K562 (cell line): Measurements from ENCODE around the gene OR13J1. TPM values are rescaled to one million over a fixed set of nuclear protein-coding genes. Genes with fewer than 3 reads are reported as not detected.

Experiments used
- ATAC-seq: fragments of 200-7000 bp; cut with Tn5 transposase; 3 replicates; pipeline ENCODE4 v1.9.1; 2020; ENCODE audit warnings: moderate library complexity
- BruUV-seq: library from RNA; stranded (reverse); fragments of 400-500 nt; replicated peaks from 2 replicates; lab custom pipeline; 2021; lab: Mats Ljungman, UMichigan
- CTCF ChIA-PET: fragments of 300-600 bp; formaldehyde crosslinking; extraction: SDS; loops from one replicate; lab custom pipeline; 2021; ENCODE audit warnings: low intra/inter-chr PET ratio; lab: Yijun Ruan, JAX
- POLR2A ChIA-PET: fragments of 300-600, 350-650 bp; sonication (Branson Sonifier 250); formaldehyde crosslinking; extraction: SDS; loops from one replicate; lab custom pipeline; 2021; ENCODE audit warnings: antibody characterized with exemption, inconsistent platforms; lab: Yijun Ruan, JAX
- DNase-seq, 4 experiments: peaks; one replicate each; pipeline versions ENCODE4 v3.0.0 to v3.0.0-alpha.2; 2011 to 2018; ENCODE audit warnings: low spot score in 3 of 4, mixed read lengths in 3 of 4; ENCODE audit errors: extremely low read depth in 1 of 4
- FAIRE-seq: peaks from 2 replicates; lab custom pipeline; 2011; peaks lifted over from hg19 to GRCh38; lab: Jason Lieb, UNC
- H2AFZ ChIP-seq: 2 replicates; pipeline ENCODE4 v1.6.0; 2011; ENCODE audit warnings: low read depth, low read length, control low read depth, inconsistent platforms
- H3K27ac ChIP-seq: fragments of 200-600 bp; 3 replicates; pipeline ENCODE4 v1.8.0; 2011; ENCODE audit warnings: low read depth, mild to moderate bottlenecking, control low read depth, inconsistent platforms, low read length, moderate library complexity, mixed read lengths; ENCODE audit errors: extremely low read depth
- H3K27me3 ChIP-seq, 2 experiments: fragments of 300-600 bp in 1 of 2; 2 replicates in 1 of 2; 3 replicates in 1 of 2; pipeline versions ENCODE4 v1.6.0 to v1.8.0; 2011; ENCODE audit warnings: inconsistent platforms in 2 of 2, low read length in 2 of 2, mild to moderate bottlenecking in 1 of 2, mixed read lengths in 1 of 2, moderate library complexity in 1 of 2; ENCODE audit not compliant: control insufficient read depth in 2 of 2, insufficient read depth in 2 of 2
- H3K36me3 ChIP-seq: fragments of 300-600 bp; 3 replicates; pipeline ENCODE4 v1.8.0; 2011; ENCODE audit warnings: mild to moderate bottlenecking, low read length, inconsistent platforms; ENCODE audit not compliant: control insufficient read depth, insufficient read depth
- H3K4me1 ChIP-seq, 2 experiments: fragments of 200-600 bp in 1 of 2; replicated peaks in 1 of 2; 2 replicates in 1 of 2; 3 replicates in 1 of 2; pipeline versions ENCODE4 v1.5.1 to v1.8.0; 2011; ENCODE audit warnings: inconsistent platforms in 2 of 2, low read length in 2 of 2, mild to moderate bottlenecking in 1 of 2, mixed read lengths in 1 of 2, moderate library complexity in 1 of 2; ENCODE audit not compliant: control insufficient read depth in 2 of 2, insufficient read depth in 2 of 2
- H3K4me2 ChIP-seq: 2 replicates; pipeline ENCODE4 v1.6.1; 2011; ENCODE audit warnings: low read length, control low read depth, inconsistent platforms, mixed read lengths; ENCODE audit not compliant: insufficient read depth
- H3K4me3 ChIP-seq: fragments of 200-600 bp; sonication (generic), shearing (Covaris generic); 2 replicates; pipeline ENCODE4 v1.5.1; 2016; ENCODE audit warnings: control low read depth, inconsistent platforms
- H3K79me2 ChIP-seq: fragments of 200-600 bp; 3 replicates; pipeline ENCODE4 v1.8.0; 2011; ENCODE audit warnings: low read length, inconsistent platforms; ENCODE audit not compliant: control insufficient read depth, insufficient read depth
- H3K9ac ChIP-seq, 2 experiments: 2 replicates each; pipeline versions ENCODE4 v1.6.0 to v1.6.1; 2011; ENCODE audit warnings: low read depth in 2 of 2, low read length in 2 of 2, control low read depth in 1 of 2, inconsistent platforms in 1 of 2, mild to moderate bottlenecking in 1 of 2, mixed read lengths in 1 of 2; ENCODE audit not compliant: insufficient read depth in 1 of 2
- H3K9me1 ChIP-seq: one replicate; pipeline ENCODE4 v1.6.0; 2011; ENCODE audit warnings: inconsistent platforms, mild to moderate bottlenecking, low read length, moderate library complexity; ENCODE audit not compliant: control insufficient read depth, insufficient read depth
- H3K9me3 ChIP-seq: replicated peaks from 2 replicates; pipeline ENCODE4 v1.5.1; 2011; ENCODE audit warnings: low read depth, low read length, inconsistent platforms; ENCODE audit not compliant: control insufficient read depth, insufficient read depth
- H4K20me1 ChIP-seq: replicated peaks from 2 replicates; pipeline ENCODE4 v1.6.1; 2011; ENCODE audit warnings: low read length, inconsistent platforms, mixed read lengths; ENCODE audit not compliant: control insufficient read depth, insufficient read depth
- DMBX1 ChIP-seq: fragments of 250-450 bp; sonication (Bioruptor Pico); IDR thresholded peaks from 2 replicates; pipeline ENCODE4 v1.8.0; 2022; ENCODE audit warnings: inconsistent platforms, mild to moderate bottlenecking, moderate library complexity, borderline replicate concordance
- NFIC ChIP-seq: fragments of 450-650 bp; IDR thresholded peaks from 2 replicates; pipeline ENCODE4 v1.6.1; 2017; ENCODE audit warnings: mild to moderate bottlenecking, inconsistent platforms
- PRDM10 ChIP-seq: fragments of 450-650 bp; IDR thresholded peaks from 2 replicates; pipeline ENCODE4 v1.6.1; 2018; ENCODE audit not compliant: partially characterized antibody
- TBP ChIP-seq: optimal IDR thresholded peaks from 2 replicates; pipeline ENCODE3; 2011; ENCODE audit warnings: low read depth, low read length, improper control_type of control experiment
- ZNF3 ChIP-seq: fragments of 250-450 bp; sonication (Bioruptor Pico); IDR thresholded peaks from 2 replicates; pipeline ENCODE4 v1.5.0; 2021; ENCODE audit warnings: mild to moderate bottlenecking, moderate library complexity
- WGBS: fragments of 100-300 bp; shearing (Covaris generic); methylation state at CpG from one replicate; pipeline ENCODE4 v1.1.6; 2016; ENCODE audit warnings: low coverage, mixed read lengths; ENCODE audit not compliant: insufficient coverage; ENCODE audit errors: missing lambda C conversion rate; 5-methylcytosine and 5-hydroxymethylcytosine counted together
- in situ Hi-C: fragments of 300-500 bp; cut with MboI; formaldehyde crosslinking; loops from 4 replicates; pipeline ENCODE4 v1.15.0; 2018; ENCODE audit warnings: inconsistent platforms, mixed read lengths
- intact Hi-C: fragments of 100-400 bp; cut with micrococcal nuclease; formaldehyde crosslinking; loops from 2 replicates; pipeline ENCODE4 v1.14.2; 2022
- polyA plus RNA-seq, 8 experiments: library from polyadenylated mRNA; depleted of rRNA in 4 of 8; stranded (reverse) in 5 of 8; unstranded in 3 of 8; fragments of >200 nt; fragmentation: Nextera tagmentation in 2 of 8; fragmentation: Illumina TruSeq in 1 of 8; extraction: Ambion mirVana in 2 of 8; extraction: Trizol in 1 of 8; gene quantifications; 2 replicates each; pipeline versions ENCODE4 v1.2.1 to v1.2.3, GENCODE V29; 2011 to 2014; ENCODE audit warnings: inconsistent platforms in 1 of 8, missing spikeins in 1 of 8
- total RNA-seq, 7 experiments: library from RNA; depleted of rRNA in 6 of 7; stranded (reverse); fragments of >200 nt in 6 of 7; fragmentation: Illumina TruSeq in 2 of 7; extraction: Trizol in 2 of 7; gene quantifications; 2 replicates each; pipeline versions ENCODE4 v1.2.1 to v1.2.3, GENCODE V29; 2011 to 2021; ENCODE audit warnings: low replicate concordance in 1 of 7
- TF ChIP-seq, protein P1 (sequence below), 3 experiments: IDR thresholded peaks in 2 of 3; conservative IDR thresholded peaks in 1 of 3; 2 replicates each; pipeline ENCODE4 v1.5.1; 2011 to 2012; ENCODE audit warnings: low read length in 3 of 3, mild to moderate bottlenecking in 3 of 3, control low read depth in 2 of 3, improper control_type of control experiment in 1 of 3, inconsistent platforms in 1 of 3, low read depth in 1 of 3, mixed read lengths in 1 of 3, moderate library complexity in 1 of 3; ENCODE audit not compliant: insufficient read depth in 2 of 3

OR13J1 gene
- total and polyA plus RNA-seq, 9 of the 15 experiments (the other 6 are each of a cell fraction or from before 2014, with no cell fraction given) = not detected

GRCh38 chr9:35909687-35910612 lies 39.7 kb upstream of the OR13J1 start:
- peaks cover 19 to 56% of the 10 kb centered on the region in 2 experiments; a peak in 4 of 5 replicates for H3K4me1 ChIP-seq
- ATAC-seq (peak; percentile 20; the same call in 1 of the 3 replicates), DNase-seq (no peak), FAIRE-seq (no peak)
- no peaks in the 10 kb centered on the region for H3K27me3 ChIP-seq
- in situ Hi-C loops (no loop called here), intact Hi-C loops (no loop called here)
- CTCF ChIA-PET = interaction anchor here (0.5 to 0.8 kb wide), 3 partner anchors 26 to 154 kb away, joined by 3 read pairs; no protein-coding TSS in a partner anchor
- H2AFZ ChIP-seq = no peak overlapping the region
- WGBS = 77% methylated on average over 19 of the region's 34 CpGs
- no peaks in the 10 kb centered on the region for H3K9me1 ChIP-seq
- H3K4me2 ChIP-seq = no peak overlapping the region
- H3K36me3 ChIP-seq = no peaks in the 10 kb centered on the region
- POLR2A ChIA-PET = no interaction called here
- H3K27ac ChIP-seq = no peak overlapping the region
- H4K20me1 ChIP-seq = no peaks in the 10 kb centered on the region
- H3K4me3 ChIP-seq = no peak overlapping the region
- peak overlapping the region in 1 of 2 experiments; percentile 9; a peak in 1 of 4 replicates for H3K9ac ChIP-seq
- TF ChIP-seq, protein P1, sequence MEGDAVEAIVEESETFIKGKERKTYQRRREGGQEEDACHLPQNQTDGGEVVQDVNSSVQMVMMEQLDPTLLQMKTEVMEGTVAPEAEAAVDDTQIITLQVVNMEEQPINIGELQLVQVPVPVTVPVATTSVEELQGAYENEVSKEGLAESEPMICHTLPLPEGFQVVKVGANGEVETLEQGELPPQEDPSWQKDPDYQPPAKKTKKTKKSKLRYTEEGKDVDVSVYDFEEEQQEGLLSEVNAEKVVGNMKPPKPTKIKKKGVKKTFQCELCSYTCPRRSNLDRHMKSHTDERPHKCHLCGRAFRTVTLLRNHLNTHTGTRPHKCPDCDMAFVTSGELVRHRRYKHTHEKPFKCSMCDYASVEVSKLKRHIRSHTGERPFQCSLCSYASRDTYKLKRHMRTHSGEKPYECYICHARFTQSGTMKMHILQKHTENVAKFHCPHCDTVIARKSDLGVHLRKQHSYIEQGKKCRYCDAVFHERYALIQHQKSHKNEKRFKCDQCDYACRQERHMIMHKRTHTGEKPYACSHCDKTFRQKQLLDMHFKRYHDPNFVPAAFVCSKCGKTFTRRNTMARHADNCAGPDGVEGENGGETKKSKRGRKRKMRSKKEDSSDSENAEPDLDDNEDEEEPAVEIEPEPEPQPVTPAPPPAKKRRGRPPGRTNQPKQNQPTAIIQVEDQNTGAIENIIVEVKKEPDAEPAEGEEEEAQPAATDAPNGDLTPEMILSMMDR (IDR thresholded peaks at IDR 0.05 in 2 of 3, conservative IDR thresholded peaks at IDR 0.05 in 1 of 3; ENCODE audit: insufficient read depth in 2 of 3, low read depth in 1 of 3, low read length in 3 of 3) = peak in 1 of 3 experiments; percentile 11; a peak in 2 of 6 replicates
- TF ChIP-seq NFIC (no peak), DMBX1 (CRISPR knock-in tag) (no peak), ZNF3 (CRISPR knock-in tag) (no peak), TBP (no peak), PRDM10 (peak; percentile 19)
- no peaks in the 10 kb centered on the region for H3K9me3 ChIP-seq
- no peaks in the 10 kb centered on the region for H3K79me2 ChIP-seq
- no TSS peak for BruUV-seq
